ENCODE results near the gene CFAP251. TPM values are rescaled to one million over a fixed set of nuclear protein-coding genes. Genes with fewer than 3 reads are reported as not detected.

Gene CFAP251
- total and polyA plus RNA-seq, 2 of the 8 experiments (the other 6 are each of a cell fraction or from before 2014, with no cell fraction given), result 1.8 to 2.9 TPM

DNA sequence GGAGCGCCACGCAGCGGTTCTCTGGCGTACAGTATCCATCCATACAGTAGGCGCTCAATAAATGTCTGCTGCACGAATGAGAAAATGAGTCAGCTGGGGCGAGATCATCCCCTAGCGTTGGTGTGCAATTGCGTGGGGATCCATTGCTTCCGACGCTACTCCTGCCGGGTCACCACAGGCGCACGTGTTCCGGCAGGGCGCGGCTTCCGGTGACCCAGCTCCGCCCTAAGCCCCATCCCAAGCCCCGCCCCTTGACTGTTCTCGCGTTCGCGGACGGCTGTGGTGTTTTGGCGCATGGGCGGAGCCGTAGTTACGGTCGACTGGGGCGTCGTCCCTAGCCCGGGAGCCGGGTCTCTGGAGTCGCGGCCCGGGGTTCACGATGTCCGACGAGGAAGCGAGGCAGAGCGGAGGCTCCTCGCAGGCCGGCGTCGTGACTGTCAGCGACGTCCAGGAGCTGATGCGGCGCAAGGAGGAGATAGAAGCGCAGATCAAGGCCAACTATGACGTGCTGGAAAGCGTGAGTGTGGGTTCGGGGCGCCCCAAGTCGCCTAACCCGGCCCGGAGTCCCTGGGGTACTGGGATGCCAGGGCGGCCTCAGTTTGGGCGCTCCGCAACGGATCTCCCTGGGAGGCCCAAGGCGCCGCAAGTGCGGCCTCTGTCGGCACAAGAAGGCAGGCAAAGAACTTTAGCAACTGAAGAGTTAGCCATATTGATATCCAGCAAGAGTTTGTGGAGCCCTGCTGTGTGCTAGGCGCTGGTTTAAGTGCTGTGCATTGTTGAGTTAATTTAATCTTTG, 29.7 kb upstream of the CFAP251 start, which contains the start of gene PSMD9 (continued):
- TF ChIP-seq POLR2A (IDR thresholded peaks at IDR 0.05; ENCODE audit: control extremely low read depth in 1 of 2, low read depth in 2 of 2, low read length in 2 of 2), result peak in 1 of 2 experiments; percentile 75; a peak in 2 of 3 replicates
- peak; percentile 85 for TF ChIP-seq YY1 (IDR thresholded peaks at IDR 0.05; ENCODE audit: low read depth, low read length)
- peak; percentile 72 for TF ChIP-seq TBP (IDR thresholded peaks at IDR 0.05; ENCODE audit: low read depth, low read length)
- no peak for TF ChIP-seq EZH2 (IDR thresholded peaks at IDR 0.05; ENCODE audit: low read depth, low read length, severe bottlenecking)
- TF ChIP-seq FOSL1 (IDR thresholded peaks at IDR 0.05; ENCODE audit: insufficient read depth, low read depth, low read length), result no peak
- no peak for TF ChIP-seq RNF2 (IDR thresholded peaks at IDR 0.05; ENCODE audit: borderline replicate concordance, low read depth, low read length, missing control alignments, poor library complexity, severe bottlenecking)

Data from H1 (cell line).